Neural progenitor cell (in vitro differentiated cells): ENCODE measurements around the gene CHRDL2. TPM values are rescaled to one million over a fixed set of nuclear protein-coding genes. Genes with fewer than 3 reads are reported as not detected.

Source experiments
- DNase-seq: peaks from one replicate; pipeline ENCODE4 v3.0.0-alpha.2; 2016; ENCODE audit warnings: low spot score
- H2AFZ ChIP-seq: fragments of 200-600 bp; sonication (generic); replicated peaks from 2 replicates; pipeline ENCODE4 v1.6.1; 2016; ENCODE audit warnings: antibody characterized with exemption
- H3F3A ChIP-seq: fragments of 200-600 bp; sonication (generic); 2 replicates; pipeline ENCODE4 v1.6.1; 2016; ENCODE audit warnings: antibody characterized with exemption, low read depth
- H3K27ac ChIP-seq: fragments of 200-600 bp; sonication (generic); 2 replicates; pipeline ENCODE4 v1.5.1; 2016; ENCODE audit warnings: mild to moderate bottlenecking
- H3K27me3 ChIP-seq: fragments of 200-600 bp; sonication (generic); 2 replicates; pipeline ENCODE4 v1.6.1; 2016; ENCODE audit warnings: mild to moderate bottlenecking, moderate library complexity
- H3K36me3 ChIP-seq: fragments of 200-600 bp; sonication (generic); 2 replicates; pipeline ENCODE4 v1.5.1; 2016
- H3K4me1 ChIP-seq: fragments of 200-600 bp; sonication (generic); 2 replicates; pipeline ENCODE4 v1.6.1; 2016; ENCODE audit warnings: mixed run types
- H3K4me2 ChIP-seq: fragments of 200-600 bp; sonication (generic); 2 replicates; pipeline ENCODE4 v1.6.1; 2016
- H3K4me3 ChIP-seq: fragments of 200-600 bp; sonication (generic); 2 replicates; pipeline ENCODE4 v1.5.1; 2016
- H3K79me2 ChIP-seq: fragments of 200-600 bp; sonication (generic); 2 replicates; pipeline ENCODE4 v1.6.1; 2016; ENCODE audit warnings: low read depth
- H3K9ac ChIP-seq: fragments of 200-600 bp; sonication (generic); 2 replicates; pipeline ENCODE4 v1.6.1; 2016
- H3K9me3 ChIP-seq: fragments of 200-600 bp; sonication (generic); 2 replicates; pipeline ENCODE4 v1.5.1; 2016; ENCODE audit warnings: low read depth
- H4K20me1 ChIP-seq: fragments of 200-600 bp; sonication (generic); 2 replicates; pipeline ENCODE4 v1.6.1; 2016; ENCODE audit warnings: low read depth
- H3K27ac Mint-ChIP-seq: 3 replicates; pipeline ENCODE4 v1.8.0; 2021; ENCODE audit warnings: mixed read lengths
- H3K27me3 Mint-ChIP-seq: 2 replicates; pipeline ENCODE4 v1.8.0; 2022; ENCODE audit warnings: low read depth, mild to moderate bottlenecking, inconsistent platforms, moderate library complexity, mixed read lengths; ENCODE audit not compliant: insufficient read depth
- H3K36me3 Mint-ChIP-seq: 3 replicates; pipeline ENCODE4 v1.8.0; 2021; ENCODE audit warnings: mixed read lengths
- H3K4me1 Mint-ChIP-seq: 3 replicates; pipeline ENCODE4 v1.8.0; 2021; ENCODE audit warnings: mixed read lengths
- H3K4me3 Mint-ChIP-seq: 3 replicates; pipeline ENCODE4 v1.8.0; 2021; ENCODE audit warnings: mild to moderate bottlenecking, moderate library complexity, mixed read lengths
- H3K9me3 Mint-ChIP-seq: 3 replicates; pipeline ENCODE4 v1.8.0; 2020; ENCODE audit warnings: mixed read lengths
- EZH2 ChIP-seq: fragments of 200-600 bp; sonication (generic); IDR thresholded peaks from 2 replicates; pipeline ENCODE4 v1.6.1; 2017; ENCODE audit warnings: antibody characterized with exemption, mild to moderate bottlenecking, moderate library complexity
- EZH2phosphoT487 ChIP-seq: fragments of 200-600 bp; sonication (generic); IDR thresholded peaks from 2 replicates; pipeline ENCODE4 v1.6.1; 2017; ENCODE audit warnings: antibody characterized with exemption
- total RNA-seq: library from RNA; depleted of rRNA; stranded (reverse); fragments of >200 nt; gene quantifications from 2 replicates; pipeline ENCODE4 v1.2.3, GENCODE V29; 2015; ENCODE audit warnings: low replicate concordance
- TF ChIP-seq, protein P1 (sequence below): fragments of 200-600 bp; sonication (generic); IDR thresholded peaks from 2 replicates; pipeline ENCODE4 v1.5.1; 2017; ENCODE audit warnings: antibody characterized with exemption, mild to moderate bottlenecking

Gene CHRDL2, protein sequence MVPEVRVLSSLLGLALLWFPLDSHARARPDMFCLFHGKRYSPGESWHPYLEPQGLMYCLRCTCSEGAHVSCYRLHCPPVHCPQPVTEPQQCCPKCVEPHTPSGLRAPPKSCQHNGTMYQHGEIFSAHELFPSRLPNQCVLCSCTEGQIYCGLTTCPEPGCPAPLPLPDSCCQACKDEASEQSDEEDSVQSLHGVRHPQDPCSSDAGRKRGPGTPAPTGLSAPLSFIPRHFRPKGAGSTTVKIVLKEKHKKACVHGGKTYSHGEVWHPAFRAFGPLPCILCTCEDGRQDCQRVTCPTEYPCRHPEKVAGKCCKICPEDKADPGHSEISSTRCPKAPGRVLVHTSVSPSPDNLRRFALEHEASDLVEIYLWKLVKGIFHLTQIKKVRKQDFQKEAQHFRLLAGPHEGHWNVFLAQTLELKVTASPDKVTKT
- 0.06 TPM in 1 of 2 replicates, not detected in the other for total RNA-seq

DNA sequence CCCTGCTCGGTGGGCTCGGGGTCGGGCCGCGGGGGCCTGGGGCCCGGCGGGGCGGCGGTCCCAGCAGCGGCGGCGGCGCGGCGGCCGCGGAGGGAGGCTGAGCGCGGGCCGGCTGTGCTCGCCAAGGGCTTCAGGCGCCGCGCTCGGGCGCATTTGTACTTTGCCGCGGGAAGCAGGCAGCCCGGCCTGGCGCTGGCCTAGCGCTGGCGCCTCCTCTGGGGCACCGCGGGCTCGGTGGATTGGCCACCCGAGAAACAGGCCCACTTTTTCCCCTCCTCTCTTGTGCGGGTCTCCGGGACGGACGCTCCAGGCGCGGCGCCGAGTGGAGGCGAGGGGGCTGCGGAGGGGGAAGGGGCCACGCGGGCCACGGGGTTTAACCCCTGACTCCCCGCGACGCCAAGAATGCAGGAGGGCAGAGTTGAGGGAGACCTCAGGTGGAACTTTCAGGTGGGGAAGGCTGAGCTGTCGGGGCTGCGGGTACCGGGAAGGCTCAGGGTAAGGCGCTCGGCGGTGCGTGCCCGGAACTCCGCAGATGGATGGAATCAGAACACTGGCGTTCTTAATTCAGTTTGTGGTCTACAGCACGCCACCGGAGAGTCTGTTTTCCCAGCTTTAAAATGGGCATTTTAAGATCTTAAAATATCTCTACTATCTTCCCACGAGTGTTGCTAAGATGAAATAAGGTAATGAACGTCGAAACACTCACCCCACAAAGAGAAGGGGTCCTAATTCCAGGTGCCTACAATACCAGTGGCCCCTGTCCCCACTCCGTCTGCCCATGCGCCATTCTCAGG, at the start of gene CHRDL2:
Gene CHRDL2 (minus strand): TSS at position 126 of the 794 bp plus-strand sequence. CDS start 538 bp downstream, outside the sequence.
- peak within 1 kb of the TSS; percentile 85 for H3K4me3 Mint-ChIP-seq
- H3K4me1 Mint-ChIP-seq = peaks cover 11% of the 10 kb centered on the region
- Histone ChIP-seq H2AFZ (peak within 1 kb of the TSS; percentile 98), H3K4me2 (peak within 1 kb of the TSS; percentile 84), H3K36me3 (no peaks in the 10 kb centered on the region), H3K27ac (no peak within 1 kb of the TSS), H3K9ac (no peak within 1 kb of the TSS), H4K20me1 (peaks cover 9% of the 10 kb centered on the region), H3K9me3 (no peaks in the 10 kb centered on the region), H3K4me1 (no peaks in the 10 kb centered on the region), H3K79me2 (no peaks in the 10 kb centered on the region), H3K4me3 (peak within 1 kb of the TSS; percentile 57), H3F3A (peaks cover 13% of the 10 kb centered on the region), H3K27me3 (peaks cover 88% of the 10 kb centered on the region)
- TF ChIP-seq, protein P1, sequence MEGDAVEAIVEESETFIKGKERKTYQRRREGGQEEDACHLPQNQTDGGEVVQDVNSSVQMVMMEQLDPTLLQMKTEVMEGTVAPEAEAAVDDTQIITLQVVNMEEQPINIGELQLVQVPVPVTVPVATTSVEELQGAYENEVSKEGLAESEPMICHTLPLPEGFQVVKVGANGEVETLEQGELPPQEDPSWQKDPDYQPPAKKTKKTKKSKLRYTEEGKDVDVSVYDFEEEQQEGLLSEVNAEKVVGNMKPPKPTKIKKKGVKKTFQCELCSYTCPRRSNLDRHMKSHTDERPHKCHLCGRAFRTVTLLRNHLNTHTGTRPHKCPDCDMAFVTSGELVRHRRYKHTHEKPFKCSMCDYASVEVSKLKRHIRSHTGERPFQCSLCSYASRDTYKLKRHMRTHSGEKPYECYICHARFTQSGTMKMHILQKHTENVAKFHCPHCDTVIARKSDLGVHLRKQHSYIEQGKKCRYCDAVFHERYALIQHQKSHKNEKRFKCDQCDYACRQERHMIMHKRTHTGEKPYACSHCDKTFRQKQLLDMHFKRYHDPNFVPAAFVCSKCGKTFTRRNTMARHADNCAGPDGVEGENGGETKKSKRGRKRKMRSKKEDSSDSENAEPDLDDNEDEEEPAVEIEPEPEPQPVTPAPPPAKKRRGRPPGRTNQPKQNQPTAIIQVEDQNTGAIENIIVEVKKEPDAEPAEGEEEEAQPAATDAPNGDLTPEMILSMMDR = no peak
- TF ChIP-seq EZH2phosphoT487 (no peak), EZH2 (no peak)
- H3K27ac Mint-ChIP-seq = no peak within 1 kb of the TSS
- H3K27me3 Mint-ChIP-seq = peaks cover 44% of the 10 kb centered on the region
- peak; percentile 77 for DNase-seq
- no peaks in the 10 kb centered on the region for H3K9me3 Mint-ChIP-seq
- no peaks in the 10 kb centered on the region for H3K36me3 Mint-ChIP-seq

DNA sequence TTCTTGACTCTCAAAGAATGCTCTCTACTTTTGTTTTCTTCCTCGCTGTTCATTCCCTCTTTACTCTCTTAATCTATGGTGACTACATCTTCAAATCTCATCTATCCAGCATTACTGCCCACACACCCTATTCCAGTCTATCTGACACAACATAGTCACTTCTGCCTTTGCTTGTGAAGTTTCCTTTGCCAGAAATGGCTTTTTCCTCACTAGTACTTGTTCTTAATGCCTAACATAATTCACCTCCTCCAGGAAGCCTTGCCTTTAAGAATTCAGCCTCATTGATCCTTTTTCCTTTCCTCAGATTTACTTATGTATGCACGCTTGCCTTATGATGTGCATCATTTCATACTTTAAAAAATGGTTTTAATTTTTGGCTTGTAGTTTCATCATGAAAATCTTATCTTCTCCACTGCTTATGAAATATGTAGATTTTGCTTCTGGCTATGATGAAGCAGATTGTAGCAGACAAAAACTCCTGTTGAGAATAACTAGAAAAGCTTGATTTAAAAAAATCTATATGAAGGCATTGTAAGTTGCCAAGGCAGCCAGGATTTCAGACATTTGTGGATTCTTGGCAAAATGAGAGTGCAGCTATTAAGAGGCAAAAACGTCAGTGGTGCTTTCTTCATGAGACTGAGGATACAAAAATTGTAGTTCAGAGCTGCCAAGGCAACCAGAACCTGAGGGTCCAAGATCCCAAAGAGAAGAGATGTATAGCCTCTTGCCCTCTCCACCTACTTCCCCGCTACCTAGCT, 49.2 kb upstream of the CHRDL2 start:
- Histone ChIP-seq H3K9ac (no peak overlapping the region), H2AFZ (no peak overlapping the region), H3F3A (no peaks in the 10 kb centered on the region), H3K36me3 (no peaks in the 10 kb centered on the region), H3K27ac (no peak overlapping the region), H3K4me3 (no peak overlapping the region), H3K4me1 (no peaks in the 10 kb centered on the region), H3K9me3 (no peaks in the 10 kb centered on the region), H3K27me3 (no peaks in the 10 kb centered on the region), H4K20me1 (peaks cover 44% of the 10 kb centered on the region), H3K79me2 (peaks cover 82% of the 10 kb centered on the region), H3K4me2 (no peak overlapping the region)
- no peak overlapping the region for H3K27ac Mint-ChIP-seq
- H3K4me3 Mint-ChIP-seq = no peak overlapping the region
- no peaks in the 10 kb centered on the region for H3K9me3 Mint-ChIP-seq
- H3K27me3 Mint-ChIP-seq = peaks cover 2% of the 10 kb centered on the region
- H3K4me1 Mint-ChIP-seq = peaks cover 4% of the 10 kb centered on the region
- no peak for DNase-seq
- H3K36me3 Mint-ChIP-seq = peaks cover 6% of the 10 kb centered on the region
- no peak for TF ChIP-seq EZH2phosphoT487
- TF ChIP-seq EZH2 = no peak
- TF ChIP-seq, protein P1 = no peak

- Mint-ChIP-seq H3K27me3 (peaks cover 2% of the 10 kb centered on the region), H3K4me3 (no peak overlapping the region), H3K36me3 (peaks cover 7% of the 10 kb centered on the region), H3K9me3 (no peaks in the 10 kb centered on the region), H3K4me1 (peaks cover 4% of the 10 kb centered on the region), H3K27ac (no peak overlapping the region)
- DNase-seq = no peak
- H3K4me3 ChIP-seq = no peak overlapping the region
- no peaks in the 10 kb centered on the region for H3K27me3 ChIP-seq
- H3K27ac ChIP-seq = no peak overlapping the region
- peaks cover 87% of the 10 kb centered on the region for H3K79me2 ChIP-seq
- no peaks in the 10 kb centered on the region for H3K9me3 ChIP-seq
- H3F3A ChIP-seq = no peaks in the 10 kb centered on the region
- H3K9ac ChIP-seq = no peak overlapping the region
- H3K36me3 ChIP-seq = no peaks in the 10 kb centered on the region
- peaks cover 50% of the 10 kb centered on the region for H4K20me1 ChIP-seq
- peaks cover 6% of the 10 kb centered on the region for H3K4me1 ChIP-seq
- no peak overlapping the region for H3K4me2 ChIP-seq
- no peak overlapping the region for H2AFZ ChIP-seq
- no peak for TF ChIP-seq EZH2phosphoT487
- TF ChIP-seq EZH2 = no peak
- TF ChIP-seq, protein P1 = no peak
Measured at GRCh38 chr11:74778581-74778980, 47.4 kb upstream of the CHRDL2 start.
